GM19099 (cell line): ENCODE measurements around the gene OPA3.

Source experiments
- POLR2A ChIP-seq: IDR thresholded peaks from 3 replicates; pipeline ENCODE4 v1.6.1; 2011; ENCODE audit warnings: low read depth; ENCODE audit not compliant: insufficient read length; ENCODE audit errors: extremely low read depth

OPA3 gene

GRCh38 chr19:45506246-45506988 lies 78.2 kb downstream of the OPA3 start:
- TF ChIP-seq POLR2A, result peak; percentile 87

- TF ChIP-seq POLR2A, result no peak
These were observed 78.7 kb downstream of the OPA3 start for GRCh38 chr19:45505996-45506245.

- no peak for TF ChIP-seq POLR2A
These were observed 79.2 kb downstream of the OPA3 start for GRCh38 chr19:45505151-45505995.

GRCh38 chr19:45503909-45504308 lies 80.7 kb downstream of the OPA3 start:
- no peak for TF ChIP-seq POLR2A

GRCh38 chr19:45502111-45502510 lies 82.5 kb downstream of the OPA3 start:
- no peak for TF ChIP-seq POLR2A

- TF ChIP-seq POLR2A, result no peak
These were observed 82.9 kb downstream of the OPA3 start for GRCh38 chr19:45501730-45502014.

GRCh38 chr19:45500918-45501729 lies 83.5 kb downstream of the OPA3 start:
- TF ChIP-seq POLR2A, result no peak

- no peak for TF ChIP-seq POLR2A
These were observed 85.1 kb downstream of the OPA3 start for GRCh38 chr19:45499196-45500180.

GRCh38 chr19:45498411-45499195 lies 86.0 kb downstream of the OPA3 start, which contains the start of gene PPM1N:
Gene PPM1N, plus strand, starts transcription at chr19:45498443. Its CDS starts 30 bp downstream, at chr19:45498473.
- no peak for TF ChIP-seq POLR2A

GRCh38 chr19:45497791-45498190 lies 86.8 kb downstream of the OPA3 start:
- no peak for TF ChIP-seq POLR2A

GRCh38 chr19:45496349-45496953 lies 88.2 kb downstream of the OPA3 start:
- no peak for TF ChIP-seq POLR2A

GRCh38 chr19:45495178-45495577 lies 89.4 kb downstream of the OPA3 start:
- no peak for TF ChIP-seq POLR2A

- TF ChIP-seq POLR2A, result no peak
These were observed 90.2 kb downstream of the OPA3 start for GRCh38 chr19:45494261-45494916.
